Effector memory CD4-positive, alpha-beta T cell (primary cell): ENCODE results near the gene NARF.
A peak's percentile ranks its signal among the peaks of the same experiment; 100 is the strongest.

Experiments
- DNase-seq, 3 donors: peaks; one replicate each; pipeline ENCODE4 v3.0.0-alpha.2; 2020
- H3K27ac ChIP-seq: 2 replicates; pipeline ENCODE4 v1.7.0; 2013; ENCODE audit warnings: mild to moderate bottlenecking, low read length, moderate library complexity; ENCODE audit not compliant: insufficient read depth, poor library complexity, severe bottlenecking
- H3K27me3 ChIP-seq: replicated peaks from 2 replicates; pipeline ENCODE4 v1.7.0; 2013; ENCODE audit warnings: mild to moderate bottlenecking, low read length; ENCODE audit not compliant: insufficient read depth, control insufficient read depth, poor library complexity, severe bottlenecking
- H3K36me3 ChIP-seq: 2 replicates; pipeline ENCODE4 v1.7.0; 2013; ENCODE audit warnings: mild to moderate bottlenecking, low read length, moderate library complexity; ENCODE audit not compliant: control insufficient read depth, insufficient read depth
- H3K4me1 ChIP-seq: 2 replicates; pipeline ENCODE4 v1.7.0; 2013; ENCODE audit warnings: low read length, mild to moderate bottlenecking; ENCODE audit not compliant: control insufficient read depth, insufficient read depth, poor library complexity, severe bottlenecking
- H3K4me3 ChIP-seq: 2 replicates; pipeline ENCODE4 v1.7.0; 2013; ENCODE audit warnings: low read length, low read depth, mild to moderate bottlenecking; ENCODE audit not compliant: insufficient read depth, poor library complexity, severe bottlenecking
- H3K9me3 ChIP-seq: 2 replicates; pipeline ENCODE4 v1.7.0; 2013; ENCODE audit warnings: mild to moderate bottlenecking, low read length, moderate library complexity; ENCODE audit not compliant: control insufficient read depth

NARF gene

GRCh38 chr17:82416264-82416663 is 42.3 kb upstream of the NARF start:
- peaks cover 8% of the 10 kb centered on the region for H3K36me3 ChIP-seq
- H3K9me3 ChIP-seq = no peaks in the 10 kb centered on the region
- H3K4me1 ChIP-seq = peaks cover 6% of the 10 kb centered on the region
- H3K4me3 ChIP-seq = no peak overlapping the region
- H3K27me3 ChIP-seq = no peaks in the 10 kb centered on the region
- DNase-seq = no peak
- H3K27ac ChIP-seq = no peak overlapping the region

- Histone ChIP-seq H3K4me1 (peaks cover 6% of the 10 kb centered on the region), H3K27me3 (no peaks in the 10 kb centered on the region), H3K4me3 (no peak overlapping the region), H3K27ac (no peak overlapping the region), H3K36me3 (peaks cover 7% of the 10 kb centered on the region), H3K9me3 (no peaks in the 10 kb centered on the region)
- no peak for DNase-seq
These were observed 41.8 kb upstream of the NARF start for GRCh38 chr17:82416771-82417170.

- Histone ChIP-seq H3K4me1 (peaks cover 6% of the 10 kb centered on the region), H3K27me3 (no peaks in the 10 kb centered on the region), H3K27ac (peak within 1 kb of the TSS; percentile 87), H3K36me3 (peaks cover 7% of the 10 kb centered on the region), H3K9me3 (no peaks in the 10 kb centered on the region), H3K4me3 (peak within 1 kb of the TSS; percentile 79)
- peak; percentile 74 to 80 (median 79) for DNase-seq
These were observed 40.2 kb upstream of the NARF start, which contains the start of the genes HEXD and OGFOD3 for GRCh38 chr17:82418001-82418986. Gene HEXD (plus strand): TSS chr17:82418347. CDS start chr17:82419800, 1,453 bp downstream. Gene OGFOD3 (minus strand): TSS chr17:82418586. CDS start chr17:82418485, 101 bp downstream.

- Histone ChIP-seq H3K4me3 (peak overlapping the region; percentile 79), H3K9me3 (no peaks in the 10 kb centered on the region), H3K36me3 (peaks cover 7% of the 10 kb centered on the region), H3K27me3 (no peaks in the 10 kb centered on the region), H3K4me1 (peaks cover 6% of the 10 kb centered on the region), H3K27ac (peak overlapping the region; percentile 87)
- DNase-seq = no peak
These were observed 39.0 kb upstream of the NARF start for GRCh38 chr17:82419540-82419939.

- Histone ChIP-seq H3K27me3 (no peaks in the 10 kb centered on the region), H3K4me1 (peaks cover 6% of the 10 kb centered on the region), H3K36me3 (peaks cover 7% of the 10 kb centered on the region), H3K9me3 (no peaks in the 10 kb centered on the region), H3K4me3 (no peak overlapping the region), H3K27ac (no peak overlapping the region)
- peak; percentile 11 to 39 (median 22) for DNase-seq
These were observed 34.3 kb upstream of the NARF start for GRCh38 chr17:82424001-82424862.

GRCh38 chr17:82424863-82425159 is 33.7 kb upstream of the NARF start:
- Histone ChIP-seq H3K27me3 (no peaks in the 10 kb centered on the region), H3K9me3 (no peaks in the 10 kb centered on the region), H3K36me3 (peaks cover 7% of the 10 kb centered on the region), H3K4me3 (no peak overlapping the region), H3K4me1 (peaks cover 6% of the 10 kb centered on the region), H3K27ac (no peak overlapping the region)
- no peak for DNase-seq

- H3K27ac ChIP-seq = no peak overlapping the region
- no peak for DNase-seq
- no peaks in the 10 kb centered on the region for H3K36me3 ChIP-seq
- no peaks in the 10 kb centered on the region for H3K27me3 ChIP-seq
- peaks cover 6% of the 10 kb centered on the region for H3K4me1 ChIP-seq
- no peaks in the 10 kb centered on the region for H3K9me3 ChIP-seq
- no peak overlapping the region for H3K4me3 ChIP-seq
These were observed 30.0 kb upstream of the NARF start for GRCh38 chr17:82428546-82428945.

GRCh38 chr17:82429824-82430223 is 28.7 kb upstream of the NARF start:
- Histone ChIP-seq H3K36me3 (no peaks in the 10 kb centered on the region), H3K9me3 (no peaks in the 10 kb centered on the region)

GRCh38 chr17:82432017-82432416 is 26.5 kb upstream of the NARF start:
- Histone ChIP-seq H3K9me3 (no peaks in the 10 kb centered on the region), H3K27ac (no peak overlapping the region), H3K4me3 (no peak overlapping the region), H3K36me3 (peaks cover 9% of the 10 kb centered on the region), H3K27me3 (no peaks in the 10 kb centered on the region), H3K4me1 (peaks cover 13% of the 10 kb centered on the region)
- DNase-seq = no peak

More at GRCh38 chr17:82429824-82430223, 28.7 kb upstream of the NARF start:
- Histone ChIP-seq H3K27me3 (no peaks in the 10 kb centered on the region), H3K27ac (no peak overlapping the region), H3K4me1 (peaks cover 13% of the 10 kb centered on the region), H3K4me3 (no peak overlapping the region)
- no peak for DNase-seq
